HG03025 (cell line): Measurements from ENCODE around the gene UPF3B.
A peak's percentile ranks its signal among the peaks of the same experiment; 100 is the strongest.
"Not testable (repeated sequence)": the region's sequence is repeated elsewhere in the genome, so short reads cannot be mapped to it uniquely, and the experiment has no call there.

Experiments
- ATAC-seq: cut with Tn5 transposase; IDR thresholded peaks from one replicate; pipeline ENCODE4 v1.9.1; 2021; ENCODE audit warnings: mild to moderate bottlenecking, moderate library complexity; ENCODE audit not compliant: unreplicated experiment, low FRiP score

Gene UPF3B

GRCh38 chrX:119828446-119828845 is 24.3 kb downstream of the UPF3B start:
- ATAC-seq, result no peak

- ATAC-seq, result no peak
Observed at GRCh38 chrX:119826399-119826959, 26.3 kb downstream of the UPF3B start.

- ATAC-seq, result not testable (repeated sequence)
Observed at GRCh38 chrX:119824221-119824620, 28.5 kb downstream of the UPF3B start.

GRCh38 chrX:119821703-119822102 is 31.1 kb downstream of the UPF3B start:
- peak; percentile 86 for ATAC-seq

GRCh38 chrX:119817130-119817690 is 35.6 kb downstream of the UPF3B start:
- no peak for ATAC-seq

- no peak for ATAC-seq
Observed at GRCh38 chrX:119816300-119816699, 36.5 kb downstream of the UPF3B start.

GRCh38 chrX:119809185-119809666 is 43.5 kb downstream of the UPF3B start:
- no peak for ATAC-seq

- not testable (repeated sequence) for ATAC-seq
Observed at GRCh38 chrX:119808461-119808860, 44.3 kb downstream of the UPF3B start.

GRCh38 chrX:119802546-119802945 is 50.2 kb downstream of the UPF3B start:
- no peak for ATAC-seq

GRCh38 chrX:119801253-119802221 is 51.2 kb downstream of the UPF3B start:
- no peak for ATAC-seq

- ATAC-seq, result peak; percentile 76
Observed at GRCh38 chrX:119791437-119792231, 61.1 kb downstream of the UPF3B start, which contains the start of gene RPL39. Gene RPL39, minus strand, starts transcription at chrX:119791630. Its CDS starts 54 bp downstream, at chrX:119791576.

GRCh38 chrX:119790977-119791436 is 61.8 kb downstream of the UPF3B start:
- ATAC-seq, result no peak

- no peak for ATAC-seq
Observed at GRCh38 chrX:119784747-119785446, 67.9 kb downstream of the UPF3B start.
